Measurements from ENCODE around the gene FOSB.
"Not testable (repeated sequence)": the region's sequence is repeated elsewhere in the genome, so short reads cannot be mapped to it uniquely, and the experiment has no call there.

Gene FOSB

DNA sequence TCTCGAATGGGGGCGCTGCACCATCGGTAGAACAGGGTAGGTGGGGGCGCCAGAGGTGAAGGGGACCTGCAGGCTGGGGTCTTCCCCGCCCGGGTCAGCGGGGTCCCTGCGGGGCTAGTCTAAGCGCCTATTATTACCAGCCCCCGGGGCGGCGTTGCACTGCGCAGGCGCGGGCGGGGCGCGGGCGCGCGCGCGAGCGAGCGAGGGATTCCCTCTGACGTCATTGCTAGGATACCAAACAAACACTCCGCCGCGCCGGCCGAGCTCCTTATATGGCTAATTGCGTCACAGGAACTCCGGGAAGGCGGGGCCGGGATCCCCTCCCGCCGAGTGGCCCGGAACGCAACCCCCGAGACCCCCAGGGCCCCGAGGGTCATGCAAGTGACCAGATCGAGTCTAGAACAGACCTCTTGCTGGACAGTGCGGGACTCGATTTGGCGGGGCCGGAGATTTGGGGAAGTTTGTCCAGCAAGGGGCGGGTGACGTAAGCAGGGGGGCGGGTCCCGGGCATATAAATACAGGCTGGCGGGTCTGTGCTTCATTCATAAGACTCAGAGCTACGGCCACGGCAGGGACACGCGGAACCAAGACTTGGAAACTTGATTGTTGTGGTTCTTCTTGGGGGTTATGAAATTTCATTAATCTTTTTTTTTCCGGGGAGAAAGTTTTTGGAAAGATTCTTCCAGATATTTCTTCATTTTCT is at the start of gene FOSB:
TSS of gene FOSB (plus strand) at position 541 of the 703 bp plus-strand sequence. CDS start 591 bp downstream, outside the sequence.
- DNase-seq (ENCODE audit: low read depth) = peak; percentile 92

DNA sequence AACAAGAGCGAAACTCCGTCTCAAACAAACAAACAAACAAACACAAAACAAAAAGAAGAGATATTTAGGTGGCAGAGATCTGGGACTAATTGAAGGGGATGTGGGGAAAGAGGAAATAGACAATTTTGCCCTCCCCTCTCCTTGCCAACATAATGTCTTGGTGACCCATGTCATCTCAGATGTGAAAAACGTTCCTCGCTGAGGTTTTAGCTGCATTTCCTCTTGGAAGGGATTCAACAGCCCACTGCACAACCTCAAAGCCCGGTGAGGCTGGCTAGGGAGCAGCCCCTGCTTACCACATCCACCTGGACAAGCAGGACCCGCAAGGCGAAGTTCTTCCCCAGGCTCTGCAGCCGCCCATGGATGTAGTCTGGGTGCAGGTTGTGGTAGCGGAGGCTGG is 49.0 kb upstream of the FOSB start:
- DNase-seq (ENCODE audit: low read depth) = no peak

DNA sequence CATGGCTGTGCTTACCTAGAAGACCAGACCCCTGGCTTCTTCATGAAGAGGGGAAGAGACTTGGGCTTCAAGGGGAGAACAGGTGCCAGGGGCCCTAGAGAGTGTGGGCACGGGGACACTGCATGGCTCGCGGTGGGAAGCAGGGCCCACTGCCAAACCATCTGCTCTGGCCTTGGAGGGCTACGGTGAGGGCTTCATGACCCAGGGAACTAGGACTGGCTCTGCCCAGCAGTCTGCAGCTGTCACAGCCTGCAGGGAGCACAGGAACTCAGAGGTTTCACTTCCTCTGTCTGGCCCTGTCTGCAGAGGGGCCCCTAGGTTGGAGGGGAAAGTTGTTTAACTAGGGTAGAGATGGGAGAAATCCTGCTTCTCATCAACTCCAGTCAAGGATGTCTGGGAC is 48.4 kb upstream of the FOSB start:
- no peak for DNase-seq (ENCODE audit: low read depth)

DNA sequence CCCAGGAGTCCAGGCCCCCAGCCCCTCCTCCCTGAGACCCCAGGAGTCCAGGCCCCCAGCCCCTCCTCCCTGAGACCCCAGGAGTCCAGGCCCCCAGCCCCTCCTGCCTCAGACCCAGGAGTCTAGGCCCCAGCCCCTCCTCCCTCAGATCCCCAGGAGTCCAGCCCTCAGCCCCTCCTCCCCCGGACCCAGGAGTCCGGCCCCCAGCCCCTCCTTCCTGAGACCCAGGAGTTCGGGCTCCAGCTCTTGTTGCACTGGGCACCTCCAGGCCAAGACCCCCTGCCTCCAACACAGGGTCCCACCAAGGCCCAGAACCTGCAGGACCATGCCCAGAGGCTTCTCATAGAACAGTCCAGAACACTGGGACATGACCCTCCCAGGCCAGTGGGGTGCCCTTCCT is 47.9 kb upstream of the FOSB start:
- no peak for DNase-seq (ENCODE audit: low read depth)

DNA sequence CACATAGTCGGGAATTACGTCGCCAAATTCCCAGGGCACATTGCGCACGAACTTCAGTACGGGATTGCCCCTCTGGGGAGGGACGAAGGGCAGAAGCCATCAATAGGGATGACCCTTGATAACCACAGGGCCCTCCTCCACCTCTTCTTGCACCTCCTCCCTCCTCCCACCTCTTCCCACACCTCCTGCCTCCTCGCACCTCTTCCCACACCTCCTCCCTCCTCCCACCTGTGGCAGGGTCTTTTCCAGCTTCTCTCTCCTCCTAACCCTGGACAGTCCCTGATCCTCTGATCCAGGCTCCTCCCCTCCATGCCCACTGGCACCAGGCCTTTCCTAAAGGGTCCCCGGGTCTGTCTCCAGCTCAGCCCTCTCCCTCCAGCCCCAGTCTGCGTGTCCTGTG is 47.4 kb upstream of the FOSB start:
- DNase-seq (ENCODE audit: low read depth) = no peak

DNA sequence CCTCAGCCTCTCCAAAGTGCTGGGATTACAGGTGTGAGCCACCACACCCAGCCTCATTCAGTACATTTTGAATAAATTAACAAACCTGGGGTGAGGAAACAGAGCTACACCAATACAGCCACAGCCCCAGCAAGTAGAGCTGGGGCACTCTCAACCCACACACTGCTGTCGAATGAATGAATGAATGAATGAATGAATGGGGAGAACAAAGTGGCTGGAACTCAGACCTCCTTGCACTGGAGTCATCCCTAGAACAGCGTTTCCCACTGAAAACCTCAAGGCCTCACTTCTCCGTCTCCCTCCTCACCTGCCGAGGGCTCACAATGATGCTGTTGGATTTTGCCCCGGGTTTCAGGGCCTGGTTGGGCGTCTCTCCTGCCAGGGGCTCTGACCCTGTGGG is 46.9 kb upstream of the FOSB start:
- no peak for DNase-seq (ENCODE audit: low read depth)

DNA sequence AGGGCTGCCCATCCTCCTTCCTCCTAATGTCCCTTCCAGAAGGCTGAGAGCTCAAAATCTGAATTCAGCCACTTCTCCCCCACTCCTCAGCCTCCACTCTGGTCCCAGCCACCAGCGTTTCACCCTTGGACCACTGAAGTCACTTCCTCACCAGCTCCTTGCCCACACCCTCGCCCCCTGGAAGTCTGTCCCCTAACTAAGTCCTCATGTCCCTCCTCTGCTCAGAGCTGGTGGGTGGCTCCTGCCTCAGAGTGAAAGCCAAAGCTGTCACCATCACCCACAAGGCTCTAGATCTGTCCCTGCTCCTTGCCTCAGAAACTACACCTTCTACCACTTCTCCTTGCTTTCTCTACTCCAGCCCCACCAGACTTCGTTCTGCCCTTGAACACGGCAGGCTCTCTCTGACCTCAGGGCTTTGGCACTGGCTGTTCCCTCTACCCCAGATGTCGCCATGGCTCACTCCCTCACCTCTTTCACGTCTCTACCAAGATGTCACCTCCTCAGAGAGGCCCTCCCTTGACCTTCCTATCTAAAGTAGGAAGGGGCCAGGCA is 45.8 kb upstream of the FOSB start:
- no peak for DNase-seq (ENCODE audit: low read depth)

DNA sequence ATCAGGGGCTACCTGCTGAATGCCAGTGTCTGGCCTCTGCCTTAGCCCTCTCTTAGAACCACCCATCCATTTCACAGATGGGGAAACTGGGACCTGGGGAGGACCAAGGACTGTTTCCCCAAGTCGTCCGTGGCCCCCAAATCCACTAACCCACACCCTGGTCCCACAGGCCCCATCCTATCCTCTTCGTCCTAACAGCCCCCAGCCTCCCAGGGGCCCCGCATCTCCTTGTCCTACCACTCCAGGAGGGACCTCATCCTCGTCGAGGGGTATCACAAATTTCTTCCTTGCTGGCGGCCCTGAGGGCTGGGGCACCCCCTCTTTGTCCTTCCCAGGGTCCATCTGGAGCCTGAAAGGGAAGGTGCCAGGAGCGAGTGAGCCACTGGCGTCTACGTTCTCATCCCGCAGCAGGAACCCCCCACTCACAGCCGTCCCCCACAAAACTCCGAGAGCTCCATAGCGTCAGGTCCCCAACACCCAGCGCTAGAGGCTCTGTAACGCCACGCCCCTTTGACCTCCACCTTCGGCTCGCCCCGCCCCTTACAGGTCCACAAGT is 44.7 kb upstream of the FOSB start:
- peak; percentile 78 for DNase-seq (ENCODE audit: low read depth)

DNA sequence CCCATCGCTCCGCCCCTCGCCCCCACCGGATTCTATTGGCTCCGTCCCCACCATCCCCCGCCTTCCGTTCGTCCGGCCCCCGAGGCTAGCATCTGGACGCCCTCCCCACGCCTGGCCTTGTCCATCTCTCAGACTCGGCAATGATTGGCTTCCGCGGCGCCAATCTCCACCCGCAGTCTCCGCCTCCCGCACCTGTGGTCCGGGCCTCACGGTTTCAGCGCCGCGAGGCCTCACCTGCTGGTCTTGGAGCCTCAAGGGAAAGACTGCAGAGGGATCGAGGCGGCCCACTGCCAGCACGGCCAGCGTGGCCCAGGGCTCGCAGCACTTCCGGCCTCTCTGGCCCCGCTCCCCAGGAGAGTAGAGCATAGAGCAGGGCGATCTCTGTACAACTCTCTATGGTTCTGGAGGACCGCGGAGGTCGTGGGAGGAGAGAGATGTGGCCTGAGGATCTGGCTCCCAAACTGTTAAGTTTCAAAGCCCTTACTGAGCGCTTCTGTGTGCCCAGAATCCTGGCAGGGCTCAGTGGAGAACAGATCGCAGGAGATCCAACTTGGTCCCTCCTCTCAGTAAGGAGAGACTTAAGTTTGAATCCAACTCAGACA is 44.1 kb upstream of the FOSB start, which contains the start of gene ERCC1:
TSS of gene ERCC1 (minus strand) at position 329 of the 602 bp plus-strand sequence. CDS start 543 bp downstream, outside the sequence.
- DNase-seq (ENCODE audit: low read depth) = no peak

DNA sequence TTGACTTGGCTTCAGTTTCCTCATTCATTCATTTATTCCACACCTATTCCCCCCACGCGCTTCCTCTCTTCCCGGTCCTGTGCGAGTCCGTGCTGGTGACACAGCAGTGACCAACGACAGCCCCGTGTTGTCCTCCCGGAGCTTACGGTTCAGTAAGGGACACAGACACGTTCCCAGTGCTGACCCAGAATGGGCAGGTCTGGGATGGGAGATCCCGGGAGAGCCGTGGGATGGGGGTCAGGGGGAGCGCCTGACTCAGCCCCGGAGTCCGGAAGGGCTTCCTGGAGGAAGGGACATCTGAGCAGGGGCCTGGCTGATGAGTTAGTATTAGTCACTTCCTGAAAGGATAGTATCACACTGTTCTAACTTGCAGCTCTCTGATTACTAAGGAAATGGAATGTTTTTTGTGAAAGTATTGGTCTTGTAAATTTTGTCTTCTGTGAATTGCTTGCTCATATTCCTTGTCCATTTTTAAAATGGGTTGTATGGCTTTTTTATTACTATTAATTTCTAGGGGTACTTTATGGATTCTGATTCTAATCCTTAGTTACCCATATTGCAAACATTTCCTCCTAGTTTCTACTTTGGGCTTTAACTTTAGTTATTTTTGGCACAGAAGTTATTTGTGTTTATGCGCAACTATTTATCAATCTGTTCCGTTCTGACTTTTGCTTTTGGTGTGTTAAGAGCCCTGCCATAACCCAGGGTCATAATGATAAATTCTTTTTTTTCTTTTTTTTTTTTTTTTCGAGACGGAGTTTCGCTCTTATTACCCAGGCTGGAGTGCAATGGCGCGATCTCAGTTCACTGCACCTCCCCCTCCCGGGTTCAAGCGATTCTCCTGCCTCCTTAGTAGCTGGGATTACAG is 43.4 kb upstream of the FOSB start:
- no peak for DNase-seq (ENCODE audit: low read depth)

DNA sequence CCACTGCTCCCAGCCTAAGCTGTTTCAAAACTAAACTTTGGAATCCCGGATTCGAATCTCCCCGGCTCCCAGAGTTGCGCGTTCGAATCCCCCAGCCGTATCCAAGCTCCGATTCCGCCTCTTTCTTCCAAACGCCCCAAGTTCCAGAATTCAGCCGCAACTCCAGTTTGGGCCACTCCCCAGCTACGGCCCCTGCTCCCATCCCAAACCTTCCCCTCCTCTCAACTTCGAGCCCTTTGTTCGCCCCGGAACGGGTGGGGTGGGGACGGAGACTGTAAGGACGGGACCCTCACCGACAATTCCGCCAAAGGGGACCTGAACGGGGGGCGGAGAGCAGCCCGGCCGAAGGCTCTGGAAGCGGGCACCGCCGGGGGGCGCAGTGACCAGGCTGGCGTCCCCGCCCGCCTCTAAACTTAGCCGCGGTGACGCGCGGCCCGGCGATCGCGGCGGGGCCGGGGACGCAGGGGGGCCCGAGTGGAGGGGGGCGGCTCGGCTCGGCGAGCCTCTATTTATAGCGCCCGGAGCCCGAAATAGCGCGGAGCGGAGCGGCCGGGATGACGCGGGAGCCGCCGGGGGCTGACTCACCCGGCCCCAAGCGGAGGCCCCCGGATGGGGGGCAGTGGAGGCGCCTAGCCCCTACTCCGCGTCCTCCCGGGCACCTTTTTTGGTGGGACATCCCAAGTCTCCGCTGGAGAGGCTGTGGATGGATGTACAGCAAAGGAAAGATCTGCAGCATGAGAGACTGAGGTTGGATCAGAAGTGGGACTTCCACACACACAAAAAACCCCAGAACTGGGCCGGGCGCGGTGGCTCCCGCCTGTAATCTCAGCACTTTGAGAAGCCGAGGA is 39.2 kb upstream of the FOSB start:
- no peak for DNase-seq (ENCODE audit: low read depth)

DNA sequence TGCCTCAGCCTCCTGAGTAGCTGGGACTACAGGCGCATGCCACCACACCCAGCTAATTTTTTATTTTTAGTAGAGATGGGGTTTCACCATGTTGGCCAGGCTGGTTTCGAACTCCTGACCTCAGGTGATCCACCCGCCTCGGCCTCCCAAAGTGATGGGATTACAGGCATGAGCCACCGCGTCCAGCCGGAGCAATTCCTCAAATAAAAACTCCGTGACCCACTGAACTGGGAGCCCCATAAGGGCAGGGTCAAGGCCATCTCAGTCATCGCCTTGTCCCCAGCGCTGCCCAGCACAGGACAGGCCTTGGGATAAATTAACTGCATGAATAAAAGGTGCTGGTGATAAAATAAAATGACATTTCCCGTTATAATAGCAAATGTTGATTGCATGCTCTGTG is 37.9 kb upstream of the FOSB start:
- DNase-seq (ENCODE audit: low read depth) = not testable (repeated sequence)

DNA sequence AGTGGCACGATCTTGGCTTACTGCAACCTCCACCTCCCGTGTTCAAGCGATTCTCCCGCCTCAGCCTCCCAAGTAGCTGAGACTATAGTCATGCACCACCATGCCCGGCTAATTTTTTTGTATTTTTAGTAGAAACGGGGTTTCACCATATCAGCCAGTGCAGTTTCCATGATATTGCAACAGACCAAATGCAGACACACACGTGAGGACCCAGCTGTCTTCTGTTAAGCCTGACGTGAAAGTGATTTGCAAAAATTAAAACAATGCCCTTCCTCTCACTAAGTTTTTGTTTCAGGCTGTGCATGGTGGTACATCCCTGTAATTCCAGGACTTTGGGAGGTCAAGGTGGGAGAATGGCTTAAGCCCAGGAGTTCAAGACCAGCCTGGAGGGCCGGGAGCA is 36.8 kb upstream of the FOSB start:
- not testable (repeated sequence) for DNase-seq (ENCODE audit: low read depth)

DNA sequence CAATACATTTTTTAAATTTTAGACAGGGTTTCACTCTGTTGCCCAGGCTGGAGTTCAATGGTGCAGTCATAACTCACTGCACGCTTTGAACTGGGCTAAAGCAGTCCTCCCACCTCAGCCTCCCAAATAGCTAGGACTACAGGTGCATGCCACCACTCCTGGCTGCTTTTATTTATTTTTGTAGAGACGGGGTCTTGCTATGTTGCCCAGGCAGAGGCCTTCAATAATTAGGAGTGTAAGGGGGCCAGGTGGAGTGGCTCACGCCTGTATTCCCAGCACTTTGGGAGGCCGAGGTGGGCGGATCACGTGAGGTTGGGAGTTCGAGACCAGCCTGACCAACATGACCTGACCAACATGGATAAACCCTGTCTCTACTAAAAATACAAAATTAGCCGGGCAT is 35.3 kb upstream of the FOSB start:
- DNase-seq (ENCODE audit: low read depth) = not testable (repeated sequence)

DNA sequence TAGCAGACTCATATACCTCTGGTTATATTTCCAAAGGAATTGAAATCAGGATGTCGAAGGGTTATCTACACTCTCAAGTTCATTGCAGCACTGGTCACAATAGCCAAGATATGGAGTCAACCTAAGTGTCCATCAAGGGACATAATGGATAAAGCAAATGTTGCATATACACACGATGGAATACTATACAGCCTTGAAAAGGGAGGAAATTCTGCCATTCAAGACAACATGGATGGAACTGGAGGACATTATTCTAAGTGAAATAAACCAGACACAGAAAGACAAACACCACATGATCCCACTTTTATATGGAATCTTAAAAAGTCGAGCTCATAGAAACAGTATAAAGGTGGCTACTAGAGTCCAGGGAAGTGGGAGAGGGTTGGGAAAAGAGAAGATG is 30.5 kb upstream of the FOSB start:
- DNase-seq (ENCODE audit: low read depth) = no peak

DNA sequence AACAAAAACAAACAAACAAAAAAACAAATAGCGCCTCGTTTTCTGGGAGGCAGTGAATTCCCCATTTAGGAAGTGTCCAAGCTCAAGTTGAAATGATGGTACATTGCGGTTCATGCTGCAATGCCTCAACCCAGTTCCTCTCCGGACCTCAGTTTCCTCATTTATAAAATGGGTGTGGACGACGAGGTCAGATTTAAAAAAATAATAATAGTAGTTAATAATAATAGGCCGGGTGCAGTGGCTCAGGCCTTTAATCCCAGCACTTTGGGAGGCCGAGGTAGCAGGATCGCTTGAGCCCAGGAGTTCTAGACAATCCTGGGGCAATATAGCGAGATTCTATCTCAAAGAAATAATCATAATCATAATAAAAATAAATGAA is 28.6 kb upstream of the FOSB start:
- DNase-seq (ENCODE audit: low read depth) = no peak

DNA sequence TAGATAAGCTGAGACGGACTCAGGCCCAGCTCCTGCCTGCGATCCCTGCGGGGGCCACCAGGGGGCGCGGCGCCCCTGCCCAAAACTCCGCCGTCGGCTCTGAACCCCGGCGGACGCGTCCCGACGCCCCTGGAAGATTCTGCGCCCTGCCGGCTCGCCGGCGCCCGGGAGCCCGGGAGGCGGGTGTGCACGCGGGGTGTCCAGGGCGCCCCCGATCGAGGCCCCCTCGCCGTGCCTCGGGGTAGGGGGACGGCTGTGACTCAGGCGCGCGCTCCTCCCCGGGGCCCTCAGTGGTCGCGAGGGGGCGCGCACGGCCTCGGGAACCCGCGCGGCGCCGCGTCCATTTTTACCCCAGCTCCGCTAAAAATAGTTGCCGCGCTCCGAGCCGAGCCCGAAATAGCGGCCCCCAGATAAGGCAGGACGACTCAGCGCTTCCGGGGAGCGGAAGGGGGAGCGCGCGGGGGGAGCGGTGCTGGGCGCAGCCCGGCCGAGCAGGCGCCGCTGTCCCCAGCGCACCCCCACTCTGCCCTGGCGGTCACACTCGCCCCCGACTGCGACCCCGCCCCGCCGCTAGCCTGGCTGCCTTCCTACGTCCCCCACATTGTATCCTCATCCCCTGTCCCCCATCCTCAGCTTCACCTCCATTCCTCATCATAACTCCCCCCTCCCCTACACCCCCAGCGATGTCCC is 28.1 kb upstream of the FOSB start:
- DNase-seq (ENCODE audit: low read depth) = peak; percentile 77

DNA sequence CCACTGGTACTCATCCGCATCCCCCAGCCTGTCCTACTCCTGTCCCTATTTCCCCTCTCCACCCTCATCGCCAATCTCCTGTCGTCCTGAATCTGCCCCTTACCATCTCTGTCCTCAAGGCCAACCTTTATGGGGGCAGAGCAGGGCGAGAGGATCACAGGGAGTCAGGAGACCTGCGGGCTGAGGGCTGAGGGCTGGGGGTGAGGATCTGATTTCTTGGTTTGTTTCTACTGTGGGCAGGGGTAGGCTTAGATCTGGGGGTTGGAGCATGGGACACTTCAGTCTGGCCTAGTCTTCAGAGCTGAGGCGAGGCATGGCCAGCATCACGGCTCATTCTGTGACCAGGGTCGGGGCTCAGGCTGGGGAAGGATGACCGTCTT is 27.5 kb upstream of the FOSB start:
- DNase-seq (ENCODE audit: low read depth) = no peak

DNA sequence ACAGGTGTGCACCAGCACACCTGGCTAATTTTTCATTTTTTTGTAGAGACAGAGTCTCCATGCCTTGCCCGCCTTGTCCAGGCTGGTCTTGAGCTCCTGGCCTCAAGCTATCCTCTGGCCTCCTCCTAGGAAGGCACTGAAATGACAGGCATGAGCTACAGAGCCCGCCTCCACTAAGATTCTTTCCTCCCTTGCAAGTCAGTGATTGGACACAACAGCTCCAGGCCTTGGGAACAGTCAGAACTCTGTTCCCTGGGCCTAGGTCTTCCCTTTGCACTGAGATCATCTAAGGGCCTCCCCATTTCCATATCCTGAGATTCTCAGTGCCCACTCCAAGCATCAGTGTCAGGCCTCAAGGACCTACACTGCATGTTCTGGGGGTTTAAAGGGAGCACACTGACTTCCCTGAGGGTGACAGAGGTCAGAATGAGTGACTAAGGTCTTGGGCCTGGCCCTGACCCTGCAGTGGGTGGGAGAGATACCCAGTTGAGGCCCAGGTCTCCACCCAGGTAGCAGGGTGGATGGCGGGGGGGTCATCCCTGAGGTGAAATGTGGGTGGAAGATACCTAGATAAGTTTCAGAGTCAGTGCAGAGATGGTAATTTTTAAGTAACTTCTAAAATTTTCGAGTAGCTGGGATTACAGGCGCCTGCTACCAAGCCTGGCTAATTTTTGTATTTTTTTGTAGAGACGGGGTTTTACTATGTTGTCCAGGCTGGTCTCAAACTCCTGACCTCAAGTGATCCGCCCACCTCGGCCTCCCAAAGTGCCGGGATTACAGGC is 26.7 kb upstream of the FOSB start:
- DNase-seq (ENCODE audit: low read depth) = no peak

DNA sequence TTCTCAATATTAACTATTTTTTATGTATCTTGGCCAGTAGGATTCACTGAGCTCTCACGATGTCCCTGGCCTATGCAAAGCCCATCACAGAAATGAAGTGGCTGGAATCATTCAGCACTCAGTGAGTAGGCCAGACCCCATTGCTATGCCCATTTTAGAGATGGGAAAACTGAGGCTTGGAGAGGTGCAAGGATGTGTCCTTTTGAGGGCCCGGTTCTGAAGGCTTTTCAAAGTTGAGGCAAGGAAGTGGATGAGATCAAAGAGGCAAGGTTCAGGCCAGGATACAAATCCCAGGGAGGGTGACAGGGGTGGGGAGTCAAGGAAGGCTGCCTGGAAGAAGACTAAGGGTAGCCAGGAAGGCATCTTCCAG is 25.4 kb upstream of the FOSB start:
- no peak for DNase-seq (ENCODE audit: low read depth)
